ENCODE data around the gene DDX25. TPM values are rescaled to one million over a fixed set of nuclear protein-coding genes. Genes with fewer than 3 reads are reported as not detected.
"Not testable (repeated sequence)": the region's sequence is repeated elsewhere in the genome, so short reads cannot be mapped to it uniquely, and the experiment has no call there.

The DDX25 gene
- total RNA-seq = under 1 TPM in 1 of 4 donors, not detected in 3; 0.08 TPM

DNA sequence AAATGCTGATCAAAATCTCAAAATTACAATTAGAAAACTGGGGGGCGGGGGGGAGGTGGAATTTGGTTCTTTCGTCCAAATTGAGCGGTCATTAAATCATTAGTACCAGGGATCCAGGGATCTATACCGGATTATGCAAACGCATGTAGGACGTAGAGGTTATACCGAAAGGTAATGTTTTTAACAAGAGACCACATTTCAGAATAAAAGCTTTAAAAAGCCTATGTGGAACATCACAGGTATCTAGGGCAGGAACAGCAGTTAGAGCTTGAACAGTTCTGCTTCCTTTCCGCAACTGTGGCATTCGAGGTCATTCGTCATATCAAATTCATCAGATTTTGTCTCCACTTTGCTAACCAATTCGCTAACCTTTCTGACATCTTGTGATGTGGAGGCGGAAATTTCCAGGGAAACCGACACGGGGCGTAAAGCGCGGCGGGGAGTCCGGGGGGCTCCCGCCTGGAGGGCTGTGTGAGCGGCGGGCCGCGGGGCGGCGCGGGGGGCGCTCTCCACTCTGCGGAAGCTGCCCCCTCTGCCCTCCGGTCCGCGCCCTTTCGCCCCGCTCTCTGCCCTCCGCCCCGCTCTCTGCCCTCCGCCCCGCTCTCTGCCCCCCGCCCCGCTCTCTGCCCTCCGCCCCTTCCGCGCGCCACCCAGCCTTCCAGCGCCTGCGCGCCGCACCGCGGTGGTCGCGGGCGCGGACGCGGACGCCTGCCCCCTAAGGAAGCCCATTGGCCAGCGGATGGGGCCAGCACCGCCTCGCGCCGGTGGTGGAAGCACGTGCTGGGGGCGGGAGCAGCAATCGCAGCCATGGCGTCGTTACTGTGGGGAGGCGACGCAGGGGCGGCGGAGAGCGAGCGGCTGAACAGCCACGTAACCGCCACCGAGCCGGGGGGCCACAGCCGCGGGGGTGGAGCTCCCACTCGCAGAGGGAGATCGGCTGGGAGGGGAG lies at the start of gene DDX25:
Gene DDX25 (plus strand): TSS at position 798 of the 949 bp plus-strand sequence. CDS start 10 bp downstream, at position 808.
- Histone ChIP-seq H3K4me1 (peaks cover 0 to 31% (median 16%) of the 10 kb centered on the region in 3 donors), H3K9me3 (no peaks in the 10 kb centered on the region), H3K27me3 (peaks cover 37% of the 10 kb centered on the region), H3K27ac (no peak within 1 kb of the TSS), H3K4me3 (peak within 1 kb of the TSS; percentile 52 to 100), H3K36me3 (peaks cover 0 to 15% of the 10 kb centered on the region in 2 donors)
- 2 to 12% methylated on average over 8 to 16 of the region's 81 CpGs for WGBS, 2 donors (ENCODE audit: low coverage in 1 of 2)
- no peak for TF ChIP-seq CTCF (IDR thresholded peaks at IDR 0.05)
- no peak for TF ChIP-seq EP300 (IDR thresholded peaks at IDR 0.05)
- no peak for TF ChIP-seq POLR2AphosphoS5 (IDR thresholded peaks at IDR 0.05)
- no peak for TF ChIP-seq POLR2A (IDR thresholded peaks at IDR 0.05)
- ATAC-seq = no peak

- not testable (repeated sequence) for H3K36me3 ChIP-seq, H3K4me1 ChIP-seq, H3K27me3 ChIP-seq, ATAC-seq, H3K27ac ChIP-seq, H3K4me3 ChIP-seq
- peaks cover 0 to 25% (median 0%) of the 10 kb centered on the region in 3 donors for H3K9me3 ChIP-seq
- WGBS, 2 donors (ENCODE audit: low coverage in 1 of 2) = 72% methylated on average over 3 of the region's 9 CpGs; no CpG with 5 or more reads in 1 of the 2 donors
Measured at GRCh38 chr11:125857670-125858069, 46.6 kb upstream of the DDX25 start.

DNA sequence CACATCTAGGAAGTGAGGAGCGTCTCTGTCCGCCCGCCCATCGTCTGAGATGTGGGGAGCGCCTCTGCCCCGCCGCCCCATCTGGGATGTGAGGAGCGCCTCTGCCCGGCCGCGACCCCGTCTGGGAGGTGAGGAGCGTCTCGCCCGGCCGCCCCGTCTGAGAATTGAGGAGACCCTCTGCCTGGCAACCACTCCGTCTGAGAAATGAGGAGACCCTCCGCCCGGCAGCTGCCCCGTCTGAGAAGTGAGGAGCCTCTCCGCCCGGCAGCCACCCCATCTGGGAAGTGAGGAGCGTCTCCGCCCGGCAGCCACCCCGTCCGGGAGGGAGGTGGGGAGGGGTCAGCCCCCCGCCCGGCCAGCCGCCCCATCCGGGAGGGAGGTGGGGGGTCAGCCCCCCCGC lies 41.5 kb upstream of the DDX25 start:
- peaks cover 0 to 16% (median 0%) of the 10 kb centered on the region in 3 donors for H3K9me3 ChIP-seq
- not testable (repeated sequence) for H3K27ac ChIP-seq, ATAC-seq, H3K4me1 ChIP-seq, H3K36me3 ChIP-seq, H3K4me3 ChIP-seq, H3K27me3 ChIP-seq
- no CpG with 5 or more reads among the region's 33 CpGs for WGBS, 2 donors (ENCODE audit: low coverage in 1 of 2)

DNA sequence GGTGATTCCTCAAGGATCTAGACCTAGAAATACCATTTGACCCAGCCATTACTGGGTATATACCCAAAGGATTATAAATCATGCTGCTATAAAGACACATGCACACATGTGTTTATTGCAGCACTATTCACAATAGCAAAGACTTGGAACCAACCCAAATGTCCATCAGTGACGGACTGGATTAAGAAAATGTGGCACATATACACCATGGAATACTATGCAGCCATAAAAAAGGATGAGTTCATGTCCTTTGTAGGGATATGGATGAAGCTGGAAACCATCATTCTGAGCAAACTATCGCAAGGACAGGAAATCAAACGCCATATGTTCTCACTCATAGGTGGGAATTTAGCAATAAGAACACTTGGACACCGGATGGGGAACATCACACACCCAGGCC lies 39.0 kb upstream of the DDX25 start:
- H3K4me1 ChIP-seq, H3K9me3 ChIP-seq, H3K4me3 ChIP-seq, H3K27ac ChIP-seq, H3K36me3 ChIP-seq, H3K27me3 ChIP-seq, ATAC-seq: not testable (repeated sequence)
- 94 to 100% methylated on average over 1 to 4 of the region's 4 CpGs for WGBS, 2 donors (ENCODE audit: low coverage in 1 of 2)

DNA sequence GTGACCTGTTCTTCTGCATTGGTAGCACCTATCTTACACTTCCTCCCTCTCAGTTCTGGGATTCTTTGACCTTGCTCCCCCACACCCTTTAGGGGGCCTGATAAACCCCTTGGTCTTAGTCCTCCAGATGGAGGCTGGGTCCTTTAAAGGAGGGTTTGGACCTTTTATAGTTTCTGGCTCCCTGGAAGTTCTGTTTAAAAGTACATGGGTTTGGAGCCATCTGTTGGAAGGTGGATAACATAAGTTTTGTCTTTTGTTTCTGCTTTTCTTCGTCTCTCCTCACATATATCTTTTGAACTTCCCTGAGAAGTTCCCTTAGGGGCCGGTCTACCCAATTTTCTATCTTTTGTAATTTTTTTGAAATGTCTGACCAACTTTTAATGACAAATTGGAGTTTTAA lies 34.8 kb upstream of the DDX25 start:
- Histone ChIP-seq H3K4me3 (no peak overlapping the region), H3K27me3 (no peaks in the 10 kb centered on the region), H3K27ac (no peak overlapping the region), H3K4me1 (peaks cover 0 to 2% (median 0%) of the 10 kb centered on the region in 3 donors), H3K9me3 (no peaks in the 10 kb centered on the region), H3K36me3 (no peaks in the 10 kb centered on the region)
- no peak for TF ChIP-seq CTCF (IDR thresholded peaks at IDR 0.05)
- no peak for TF ChIP-seq EP300 (IDR thresholded peaks at IDR 0.05)
- TF ChIP-seq POLR2A (IDR thresholded peaks at IDR 0.05) = no peak
- no peak for TF ChIP-seq POLR2AphosphoS5 (IDR thresholded peaks at IDR 0.05)
- WGBS, 2 donors (ENCODE audit: low coverage in 1 of 2) = 80 to 90% methylated on average over 1 of the region's 2 CpGs
- no peak for ATAC-seq

DNA sequence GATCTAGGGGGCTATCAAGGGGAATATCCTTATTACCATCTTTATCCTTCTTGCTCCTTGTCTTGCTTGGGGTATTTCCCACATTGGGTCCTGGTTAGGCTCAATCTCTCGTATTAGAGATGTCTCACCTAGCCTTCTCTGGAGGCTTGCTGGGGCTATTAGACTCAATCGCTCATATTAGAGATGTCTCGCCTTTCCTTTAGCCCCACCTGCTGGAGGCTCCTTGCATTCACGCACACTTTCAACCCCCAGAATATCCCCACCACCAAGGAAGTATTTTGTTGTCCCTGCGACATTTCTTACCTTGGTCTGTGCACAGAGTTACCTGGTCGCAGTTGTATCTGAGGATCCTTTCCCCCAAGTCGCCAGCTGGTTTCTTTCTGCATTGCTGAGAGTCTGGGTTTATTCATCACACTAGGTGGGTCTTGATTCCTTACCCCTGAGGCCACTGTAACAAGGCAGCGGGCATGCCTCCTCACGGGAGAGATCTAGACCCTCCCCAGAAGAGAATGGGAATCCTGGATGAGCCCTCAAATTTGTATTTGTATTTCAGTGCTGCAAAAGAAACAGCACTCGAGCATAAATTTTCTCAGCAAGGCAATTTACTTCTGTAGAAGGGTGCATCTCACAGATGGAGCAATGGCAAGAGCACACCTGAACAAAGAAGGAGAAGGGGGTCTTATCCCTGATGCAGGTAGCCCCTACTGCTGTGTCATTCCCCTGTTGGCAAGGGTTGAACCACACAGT lies 32.7 kb upstream of the DDX25 start:
- WGBS, 2 donors (ENCODE audit: low coverage in 1 of 2) = 62 to 72% methylated on average over 7 to 9 of the region's 10 CpGs
- ATAC-seq = no peak
- Histone ChIP-seq H3K27me3 (no peaks in the 10 kb centered on the region), H3K9me3 (no peaks in the 10 kb centered on the region), H3K4me1 (peaks cover 0 to 5% (median 0%) of the 10 kb centered on the region in 3 donors), H3K4me3 (no peak overlapping the region), H3K36me3 (no peaks in the 10 kb centered on the region), H3K27ac (no peak overlapping the region)
- TF ChIP-seq CTCF (IDR thresholded peaks at IDR 0.05) (peak in 3 of 4 experiments; percentile 9 to 45 (median 16)), POLR2A (IDR thresholded peaks at IDR 0.05) (no peak)

Measured in gastroesophageal sphincter (tissue), 4 donors.